ENCODE measurements around the gene NPAS3. TPM values are rescaled to one million over a fixed set of nuclear protein-coding genes. Genes with fewer than 3 reads are reported as not detected.

The NPAS3 gene
- total RNA-seq, 1 experiment from 2014 or later, result not detected

DNA sequence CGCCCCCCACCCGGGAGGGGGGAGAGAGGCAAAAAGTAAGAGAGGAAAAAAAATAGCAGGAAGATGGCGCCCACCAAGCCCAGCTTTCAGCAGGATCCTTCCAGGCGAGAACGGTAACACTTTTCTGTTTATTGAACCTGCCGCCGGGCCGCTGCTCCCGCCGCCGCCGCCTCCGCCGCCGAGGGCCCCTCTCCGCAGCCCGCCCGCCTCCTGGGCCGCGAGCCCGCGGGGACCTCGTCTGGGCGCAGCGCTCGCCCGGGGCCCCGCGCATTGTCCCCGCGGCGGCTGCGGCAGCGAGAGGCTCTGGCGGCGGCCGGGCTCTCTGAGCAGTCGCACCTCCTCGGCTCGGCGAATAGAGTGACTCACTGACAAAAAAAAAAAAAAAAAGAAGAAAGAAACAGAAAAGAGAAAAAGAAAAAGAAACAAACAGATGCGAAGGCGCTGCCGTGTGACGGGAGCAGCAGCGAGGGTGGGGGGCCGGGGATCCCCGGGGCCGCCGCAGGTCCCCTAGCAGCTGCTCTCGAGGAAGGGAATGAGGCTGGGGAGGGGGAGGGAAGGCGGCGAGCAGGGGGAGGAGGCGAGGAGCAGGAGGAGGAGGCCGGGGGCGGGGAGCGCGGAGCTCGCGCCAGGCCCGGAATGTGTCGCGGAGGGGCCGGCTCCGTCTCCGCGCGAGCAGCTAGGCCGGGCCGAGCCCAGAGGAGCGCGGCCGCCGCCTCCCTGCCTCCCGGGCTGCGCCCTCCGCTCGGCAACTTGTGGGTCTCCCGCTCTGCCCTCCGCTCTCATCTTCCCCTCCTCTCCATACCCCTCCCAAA is 781 bp downstream of the NPAS3 start:
- in situ Hi-C loops (cut with HindIII; ENCODE audit: low sequenced_read_pairs), result no loop called here
- DNase-seq (ENCODE audit: low spot score), result peak; percentile 23

DNA sequence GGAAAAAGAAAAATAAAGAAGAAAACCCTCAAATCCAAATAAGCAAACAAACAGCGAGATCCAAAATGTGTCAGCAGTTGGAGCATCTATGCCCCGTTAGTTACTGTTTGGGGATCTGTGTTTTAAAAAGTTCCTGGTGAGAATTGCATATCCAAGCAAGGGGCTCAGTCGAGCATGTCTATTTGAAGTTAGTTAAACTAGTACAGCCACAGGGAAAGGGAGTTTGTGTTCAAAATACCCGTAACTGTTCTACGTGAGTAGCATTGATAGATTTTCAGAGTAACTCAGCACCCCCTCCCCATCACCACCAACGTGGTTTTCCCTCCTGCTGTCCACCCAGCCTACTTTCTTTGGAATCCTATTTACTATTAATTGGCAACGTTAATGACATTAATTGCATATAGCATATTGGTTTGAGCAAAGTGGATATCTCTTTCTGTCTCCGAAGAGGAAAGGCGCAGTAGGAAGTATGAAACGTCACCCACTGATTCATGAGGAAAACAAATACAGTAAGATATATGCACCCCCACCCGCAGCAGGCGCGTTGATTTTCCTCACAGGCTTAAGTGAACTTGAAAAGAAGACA is 1.5 kb downstream of the NPAS3 start:
- no peak for DNase-seq (ENCODE audit: low spot score)

DNA sequence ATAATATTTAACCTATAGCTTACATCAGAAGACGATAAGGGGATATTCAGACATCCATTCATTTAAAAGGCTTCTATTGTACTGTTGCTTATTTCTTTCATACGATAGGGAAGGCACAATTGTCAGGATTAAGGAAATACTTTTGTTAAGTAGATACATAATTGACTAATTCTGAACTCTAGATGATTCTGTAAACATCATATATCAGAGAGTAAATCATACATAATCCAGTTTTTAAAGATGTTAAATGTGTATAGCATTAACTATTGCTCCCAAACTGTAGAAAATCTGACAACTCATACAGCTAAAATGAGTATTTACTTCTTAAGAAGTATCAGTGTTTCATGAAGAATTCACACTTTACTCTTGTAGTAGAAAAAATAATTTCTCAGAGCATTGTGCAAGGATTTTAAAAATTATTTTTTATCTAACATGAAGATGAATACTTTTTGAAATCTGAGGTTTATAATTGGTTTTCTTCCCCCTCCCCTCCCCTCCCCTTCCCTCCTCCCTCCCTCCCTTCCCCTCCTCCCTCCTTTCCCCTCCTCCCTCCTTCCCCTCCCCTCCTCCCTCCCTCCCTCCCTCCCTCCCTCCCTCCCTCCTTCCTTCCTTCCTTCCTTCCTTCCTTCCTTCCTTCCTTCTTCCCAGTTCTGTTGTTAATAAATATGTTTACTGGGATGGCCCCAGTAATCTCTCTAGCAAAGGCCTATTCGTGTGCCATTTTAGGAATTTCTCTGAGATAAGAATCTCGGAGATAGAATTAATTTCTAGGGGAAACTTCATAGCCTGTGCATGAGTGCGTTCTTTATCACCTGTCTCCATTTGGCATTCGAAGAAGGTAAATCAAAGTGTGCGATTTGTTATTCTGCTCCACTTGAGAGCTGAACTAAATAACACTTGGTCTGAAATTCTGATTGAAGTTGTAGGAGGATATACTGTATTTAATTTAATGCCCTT is 2.3 kb downstream of the NPAS3 start:
- no peak for DNase-seq (ENCODE audit: low spot score)
- in situ Hi-C loops (cut with HindIII; ENCODE audit: low sequenced_read_pairs), result no loop called here

More for the DNA sequence above, 1.5 kb downstream of the NPAS3 start:
- in situ Hi-C loops (cut with HindIII; ENCODE audit: low sequenced_read_pairs), result no loop called here

DNA sequence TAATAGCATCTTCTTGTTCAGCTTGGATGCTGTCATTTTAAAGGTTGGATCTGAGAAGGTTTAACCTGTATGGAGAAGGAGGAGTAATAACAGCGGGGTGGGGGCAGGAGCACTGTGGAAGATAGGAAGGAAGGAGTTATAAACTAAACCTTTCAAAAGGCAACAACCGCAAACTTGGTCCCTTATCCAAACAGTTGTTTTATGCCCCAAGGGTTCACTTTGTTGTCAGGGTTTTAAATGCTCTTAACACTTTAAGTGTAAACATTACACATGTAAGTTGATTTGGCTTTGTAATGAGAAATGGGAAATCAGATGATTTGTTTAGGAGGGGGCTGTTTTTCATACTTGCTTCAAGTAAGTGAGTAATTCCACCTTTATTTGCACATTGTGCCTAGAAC is 3.0 kb downstream of the NPAS3 start:
- DNase-seq (ENCODE audit: low spot score), result no peak
- in situ Hi-C loops (cut with HindIII; ENCODE audit: low sequenced_read_pairs), result no loop called here

DNA sequence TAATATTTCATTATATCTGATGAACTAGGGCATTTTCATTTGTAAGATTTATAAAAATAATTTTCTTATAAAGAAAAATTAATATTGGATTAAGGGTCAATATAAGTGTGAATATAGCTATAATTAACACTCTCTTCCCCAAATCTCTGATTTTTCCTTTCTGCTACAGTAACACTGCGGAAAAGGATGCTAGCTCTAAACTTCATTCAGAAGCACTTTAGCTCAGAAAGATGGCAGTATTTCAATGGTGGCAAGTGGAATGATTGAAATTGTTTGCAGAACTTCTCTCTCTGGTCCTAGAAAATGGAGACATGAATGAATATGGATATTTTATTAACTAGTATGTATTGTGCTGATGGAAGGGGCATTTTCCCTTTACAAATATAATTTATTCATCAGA is 8.4 kb downstream of the NPAS3 start:
- DNase-seq (ENCODE audit: low spot score), result no peak
- in situ Hi-C loops (cut with HindIII; ENCODE audit: low sequenced_read_pairs), result no loop called here

DNA sequence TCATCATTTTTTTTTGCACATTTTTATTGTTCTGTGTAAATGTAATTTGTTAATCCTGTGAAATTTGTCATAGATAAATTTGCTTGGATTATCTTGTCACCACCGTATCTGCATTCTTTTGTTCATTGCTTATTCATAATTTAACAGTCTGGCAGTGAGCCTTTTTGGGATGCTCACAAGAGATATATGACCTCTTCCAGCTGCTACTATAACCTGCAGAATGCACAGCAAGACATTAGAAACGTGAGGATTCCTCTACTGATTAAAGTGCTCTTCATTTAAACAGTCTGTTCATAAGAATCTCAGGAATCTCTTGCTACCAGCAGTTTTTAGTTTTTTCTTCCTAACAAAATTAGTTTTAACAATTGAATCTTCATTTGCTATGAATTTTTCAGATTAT is 9.1 kb downstream of the NPAS3 start:
- in situ Hi-C loops (cut with HindIII; ENCODE audit: low sequenced_read_pairs), result no loop called here
- no peak for DNase-seq (ENCODE audit: low spot score)

DNA sequence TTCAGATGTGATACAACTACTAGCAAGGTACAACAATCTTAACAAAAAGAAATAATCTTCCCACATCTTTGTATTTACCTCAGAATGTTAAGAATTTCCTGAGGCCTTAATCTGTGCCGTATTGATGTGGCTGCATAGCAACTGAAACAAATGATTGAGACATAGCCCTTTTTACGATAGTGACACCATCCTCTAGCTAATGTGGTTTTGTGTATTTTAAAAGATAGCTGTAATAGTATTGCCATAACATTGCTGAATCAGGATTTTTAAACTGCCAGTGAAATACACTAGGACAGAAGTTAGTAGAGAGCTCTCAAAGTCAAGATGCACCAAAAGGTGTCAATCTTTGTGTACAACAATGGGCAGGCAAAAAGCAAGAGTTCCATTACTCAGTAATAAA is 11.9 kb downstream of the NPAS3 start:
- DNase-seq (ENCODE audit: low spot score), result no peak
- in situ Hi-C loops (cut with HindIII; ENCODE audit: low sequenced_read_pairs), result no loop called here

DNA sequence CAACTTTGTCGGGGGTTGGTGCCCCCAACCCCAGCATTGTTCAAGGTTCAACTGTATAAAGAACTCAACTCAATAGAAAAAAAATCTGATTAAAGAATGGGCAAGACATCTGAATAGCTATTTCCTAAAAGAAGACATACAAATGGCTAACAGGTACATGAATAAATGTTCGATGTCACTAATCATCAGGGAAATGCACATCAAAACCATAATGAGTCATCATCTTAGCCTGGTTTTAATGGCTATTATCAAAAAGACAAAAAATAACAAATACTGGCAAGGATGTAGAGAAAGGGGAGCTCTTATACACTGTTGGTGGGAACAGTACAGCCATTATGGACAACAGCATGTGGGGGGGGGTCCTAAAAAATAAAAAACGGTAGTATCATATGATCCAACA is 28.7 kb downstream of the NPAS3 start:
- in situ Hi-C loops (cut with HindIII; ENCODE audit: low sequenced_read_pairs), result no loop called here

DNA sequence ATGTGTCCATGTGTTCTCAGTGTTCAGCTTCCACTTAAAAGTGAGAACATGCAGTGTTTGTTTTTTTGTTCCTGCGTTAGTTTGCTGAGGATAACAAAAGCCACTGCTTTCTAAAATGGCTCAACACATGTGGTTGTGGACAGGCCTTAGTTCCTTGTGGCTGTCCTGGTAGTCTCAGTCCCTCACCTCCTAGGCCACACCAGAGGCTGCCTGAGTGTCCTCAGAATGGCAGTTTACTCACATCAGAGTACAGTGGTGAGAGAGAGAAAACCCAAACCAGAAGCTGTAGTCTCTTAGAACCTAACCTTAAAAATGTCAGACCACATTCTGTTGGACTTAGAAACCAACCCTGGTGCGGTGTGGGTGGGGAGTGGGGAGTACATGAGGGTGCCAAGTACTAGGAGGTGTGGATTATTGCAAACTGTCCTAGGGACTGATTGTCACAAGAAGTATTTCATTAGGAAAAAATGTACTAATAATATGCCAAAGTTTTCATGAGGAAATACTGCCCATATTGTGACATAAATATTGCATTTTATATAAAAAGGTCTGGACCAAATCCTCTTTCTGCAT is 30.4 kb downstream of the NPAS3 start:
- in situ Hi-C loops (cut with HindIII; ENCODE audit: low sequenced_read_pairs), result no loop called here
- DNase-seq (ENCODE audit: low spot score), result no peak

More for the DNA sequence above, 28.7 kb downstream of the NPAS3 start:
- DNase-seq (ENCODE audit: low spot score), result no peak

DNA sequence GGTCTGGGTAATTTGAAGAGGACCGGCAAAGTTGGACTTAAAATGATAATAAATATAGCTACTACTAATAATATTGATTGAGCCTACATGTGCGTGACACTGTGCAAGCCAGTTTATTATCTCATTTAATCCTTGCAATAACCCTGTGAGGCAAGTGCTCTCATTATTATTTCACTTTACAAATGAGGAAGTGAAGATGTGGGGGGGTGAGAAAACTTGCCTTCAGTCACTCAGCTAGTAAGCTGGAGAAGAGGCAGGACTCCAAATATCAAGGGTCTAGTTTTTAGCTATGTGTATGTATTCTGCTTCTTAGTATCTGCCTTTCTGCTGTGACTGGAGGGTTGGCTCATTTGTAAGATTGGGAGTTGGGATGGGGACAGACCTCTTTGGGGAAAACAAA is 39.2 kb downstream of the NPAS3 start:
- in situ Hi-C loops (cut with HindIII; ENCODE audit: low sequenced_read_pairs), result no loop called here
- no peak for DNase-seq (ENCODE audit: low spot score)

DNA sequence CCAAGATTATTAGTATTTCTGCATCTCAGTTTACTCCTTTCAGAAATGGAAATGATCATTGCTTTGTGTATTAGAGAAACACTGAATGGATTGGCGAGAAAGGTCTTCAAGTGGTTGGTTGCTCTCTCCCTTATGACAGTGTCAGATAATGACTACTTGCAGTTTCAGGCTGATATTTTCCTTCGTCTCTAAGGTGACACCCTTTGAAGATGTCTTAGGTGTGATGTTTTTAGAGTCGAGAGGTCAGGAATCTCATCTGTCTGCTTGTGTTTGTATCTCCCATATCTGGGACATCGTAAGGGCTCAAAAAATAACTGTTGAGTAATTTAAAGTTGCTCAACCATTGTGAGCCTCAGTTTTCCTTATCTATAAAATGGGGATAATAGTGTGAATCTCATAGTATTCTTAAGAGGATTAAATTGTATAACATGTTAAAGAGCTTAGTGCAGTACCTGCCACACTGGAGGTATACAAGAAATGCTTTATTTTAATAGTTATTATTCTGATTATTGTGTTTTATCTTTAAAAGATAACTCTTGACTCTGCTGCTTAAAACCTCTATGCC is 40.1 kb downstream of the NPAS3 start:
- no peak for DNase-seq (ENCODE audit: low spot score)
- in situ Hi-C loops (cut with HindIII; ENCODE audit: low sequenced_read_pairs), result no loop called here

DNA sequence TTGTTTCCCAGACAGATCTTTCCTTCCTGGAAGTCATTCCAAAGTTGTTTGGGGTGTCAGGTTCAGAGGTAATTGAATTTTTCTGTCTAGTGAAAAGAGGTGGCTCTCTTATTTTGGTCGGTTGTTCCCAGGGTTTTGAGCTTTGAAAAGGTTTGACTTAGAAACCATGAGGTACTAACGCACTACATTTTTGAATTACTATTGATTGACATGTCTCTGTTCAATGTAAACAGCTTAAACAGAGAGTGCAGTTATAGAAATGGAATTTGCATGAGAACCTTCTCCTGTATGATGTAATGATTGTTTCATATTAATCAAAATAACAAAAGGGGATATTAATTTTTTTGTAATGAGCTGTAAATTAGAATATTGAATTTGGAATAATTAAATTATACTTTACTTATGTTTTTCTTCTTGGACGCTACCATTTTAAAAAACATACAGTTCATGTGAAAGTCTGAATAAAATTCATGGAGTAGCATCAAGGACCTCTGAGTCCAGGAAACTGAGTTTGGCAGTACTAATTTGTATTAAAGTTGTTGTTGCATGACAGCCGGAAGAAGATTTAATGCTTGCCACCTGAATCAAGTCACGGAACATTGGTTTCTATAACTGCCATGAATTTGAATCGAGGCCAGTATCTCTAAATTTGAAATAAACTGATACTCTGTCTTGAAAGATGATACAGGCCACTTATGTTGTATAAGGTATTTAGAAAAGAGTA is 41.7 kb downstream of the NPAS3 start:
- no peak for DNase-seq (ENCODE audit: low spot score)
- in situ Hi-C loops (cut with HindIII; ENCODE audit: low sequenced_read_pairs), result no loop called here

DNA sequence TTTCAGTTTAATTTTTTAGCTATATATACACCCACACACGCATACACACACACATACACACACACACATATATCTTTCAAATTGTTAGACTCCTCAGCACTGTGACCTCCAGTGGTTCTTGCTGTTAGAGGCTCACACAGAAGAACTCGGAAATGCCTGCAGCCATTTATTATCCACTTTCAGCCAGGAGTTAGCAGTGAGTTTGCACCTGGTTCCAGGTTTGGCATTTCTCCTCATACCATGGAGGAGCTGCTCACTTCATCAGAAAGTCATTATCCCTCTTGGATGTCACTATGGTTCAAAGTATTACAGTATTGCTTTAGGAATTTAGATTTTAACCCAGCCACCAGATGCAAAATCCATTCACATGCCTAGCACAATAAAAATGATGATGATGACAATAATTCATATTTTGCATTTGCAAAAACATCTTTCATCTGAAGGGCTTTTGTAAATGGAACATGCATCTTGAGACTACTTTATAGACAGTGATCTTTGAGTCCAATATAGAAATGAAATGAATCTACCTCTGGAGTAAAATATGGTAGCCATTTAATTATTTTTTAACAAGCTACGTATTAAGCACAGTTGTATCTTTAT is 42.3 kb downstream of the NPAS3 start:
- DNase-seq (ENCODE audit: low spot score), result no peak
- in situ Hi-C loops (cut with HindIII; ENCODE audit: low sequenced_read_pairs), result no loop called here

DNA sequence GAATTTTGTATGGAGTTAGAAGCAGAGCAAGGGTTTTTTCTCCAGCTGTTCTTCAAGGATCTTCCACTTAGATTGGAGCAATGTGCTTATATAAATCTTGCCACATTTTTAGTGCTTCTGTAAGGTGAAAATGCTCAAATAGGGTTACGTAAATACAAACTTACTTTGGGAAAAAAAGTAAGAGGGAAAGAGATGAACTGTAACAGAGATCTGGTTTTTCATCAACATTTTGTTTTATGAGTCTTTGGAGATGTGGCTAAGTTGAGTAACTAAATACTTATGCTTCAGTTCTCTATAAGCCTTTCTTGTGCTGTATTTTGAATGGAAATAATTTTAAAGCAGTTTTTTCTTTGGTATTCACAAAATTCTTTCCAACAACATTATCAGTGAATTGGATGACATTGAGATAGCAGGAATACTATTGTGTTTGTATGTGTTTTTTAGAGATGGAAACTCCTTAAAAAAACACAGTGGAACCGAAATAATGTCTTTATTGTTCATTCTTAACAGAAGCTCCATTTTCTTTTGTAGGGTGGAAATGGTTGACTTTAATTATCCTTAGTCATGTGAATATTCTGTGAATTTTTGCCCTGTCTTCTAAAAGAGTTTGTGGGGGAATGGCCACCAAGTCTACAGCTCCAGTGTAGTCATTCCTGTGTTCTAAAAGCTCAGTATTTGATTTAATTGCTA is 45.7 kb downstream of the NPAS3 start:
- in situ Hi-C loops (cut with HindIII; ENCODE audit: low sequenced_read_pairs), result no loop called here
- no peak for DNase-seq (ENCODE audit: low spot score)

DNA sequence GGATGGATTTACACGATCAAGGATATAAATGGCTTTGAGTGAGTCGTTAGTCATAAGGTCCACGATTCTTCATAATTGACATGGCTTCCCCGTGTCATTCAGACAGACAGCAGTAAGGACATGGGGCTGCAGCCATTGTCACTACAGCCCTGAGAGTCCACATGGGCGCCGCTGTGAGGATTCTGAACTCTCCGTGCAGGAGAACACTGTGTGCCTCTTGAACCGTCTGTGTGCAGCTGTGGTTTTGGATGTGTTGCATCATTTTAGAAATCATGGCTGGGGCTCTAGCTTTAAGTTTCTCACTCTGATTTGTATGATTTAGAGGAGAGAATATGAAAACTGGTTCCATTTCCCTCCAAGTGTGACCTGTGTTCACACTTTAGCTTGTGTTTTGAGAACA is 47.2 kb downstream of the NPAS3 start:
- no peak for DNase-seq (ENCODE audit: low spot score)
- in situ Hi-C loops (cut with HindIII; ENCODE audit: low sequenced_read_pairs), result no loop called here

DNA sequence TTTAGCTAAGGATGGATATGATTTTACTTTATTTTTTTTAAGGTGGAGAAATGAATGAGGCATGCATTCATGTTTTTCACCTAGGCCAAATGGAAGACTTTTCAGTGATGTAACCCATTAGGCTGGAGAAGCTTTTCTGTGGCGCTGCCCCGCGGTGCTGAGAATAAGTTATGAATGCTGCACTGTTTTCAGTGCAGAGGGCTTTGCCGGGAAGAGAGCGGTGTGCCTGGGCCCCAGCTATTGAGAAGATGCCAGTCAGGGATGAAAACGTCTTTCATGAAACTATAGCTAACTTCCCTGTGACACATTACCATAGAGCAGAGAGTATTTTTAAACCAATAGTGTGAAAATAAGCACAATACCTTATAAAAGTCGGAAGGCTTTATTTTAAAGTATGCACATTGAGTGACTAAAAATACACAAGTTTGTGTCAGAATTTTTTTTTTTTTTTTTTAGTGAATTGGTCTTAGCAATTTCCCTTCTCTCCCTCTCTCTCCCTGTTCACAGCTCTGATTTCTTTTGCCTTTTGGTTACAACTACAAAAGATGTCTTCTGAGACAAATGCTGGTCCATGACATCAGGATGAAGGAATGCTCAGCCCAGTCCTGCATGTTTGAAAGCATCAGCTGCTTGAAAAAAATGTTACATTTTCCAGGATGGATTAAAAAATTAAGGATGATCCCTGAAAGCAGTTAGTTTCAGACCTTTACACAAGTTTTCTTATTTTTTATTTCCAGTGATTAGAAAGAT is 48.3 kb downstream of the NPAS3 start:
- in situ Hi-C loops (cut with HindIII; ENCODE audit: low sequenced_read_pairs), result no loop called here
- DNase-seq (ENCODE audit: low spot score), result peak; percentile 29

DNA sequence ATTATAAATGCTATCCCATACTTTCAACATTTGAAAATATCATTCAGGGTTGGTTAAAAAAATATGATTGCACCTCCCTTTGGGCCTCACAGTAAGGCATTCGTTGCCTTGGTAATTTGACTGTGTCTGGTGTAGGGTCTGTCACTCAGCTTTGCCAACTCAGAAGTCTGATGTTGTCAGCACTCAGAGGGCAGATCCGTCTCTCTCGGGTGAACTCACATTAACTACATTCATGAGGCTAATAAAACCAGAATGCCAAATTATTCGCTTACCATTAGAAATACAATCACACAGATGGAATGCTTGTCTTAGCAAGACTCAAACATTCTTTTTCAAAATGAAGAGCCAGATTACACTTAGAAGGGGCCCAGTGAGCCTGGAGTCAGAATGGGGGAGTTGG is 53.0 kb downstream of the NPAS3 start:
- DNase-seq (ENCODE audit: low spot score), result no peak
- in situ Hi-C loops (cut with HindIII; ENCODE audit: low sequenced_read_pairs), result no loop called here
